ENCODE data around the gene C16orf87.
A peak's percentile ranks its signal among the peaks of the same experiment; 100 is the strongest.

The C16orf87 gene

GRCh38 chr16:46796764-46797269 lies 34.2 kb downstream of the C16orf87 start:
- no peak overlapping the region for H3K4me3 ChIP-seq (ENCODE audit: low read length)
- H3K4me1 ChIP-seq (ENCODE audit: control insufficient read depth, low read length), result peaks cover 15% of the 10 kb centered on the region
- H4K20me1 ChIP-seq (ENCODE audit: control insufficient read depth, insufficient read depth, low read depth, low read length), result no peaks in the 10 kb centered on the region
- H3F3A ChIP-seq (ENCODE audit: control insufficient read depth, insufficient read depth), result peaks cover 24% of the 10 kb centered on the region
- peaks cover 13% of the 10 kb centered on the region; the same call in 1 of the 2 replicates for H3K9me3 ChIP-seq (ENCODE audit: control insufficient read depth, insufficient read depth, low read length)
- peaks cover 31% of the 10 kb centered on the region for H3K79me2 ChIP-seq (ENCODE audit: control insufficient read depth, low read length)
- no peak overlapping the region for H3K27ac ChIP-seq (ENCODE audit: low read depth, low read length)
- no peaks in the 10 kb centered on the region for H3K27me3 ChIP-seq (ENCODE audit: control insufficient read depth, low read length)
- no peaks in the 10 kb centered on the region for H3K9me2 ChIP-seq (replicated peaks; ENCODE audit: control insufficient read depth, low read length)
- no peak for TF ChIP-seq EZH2phosphoT487 (IDR thresholded peaks at IDR 0.05; ENCODE audit: borderline replicate concordance, low read length)
- TF ChIP-seq, protein P1, sequence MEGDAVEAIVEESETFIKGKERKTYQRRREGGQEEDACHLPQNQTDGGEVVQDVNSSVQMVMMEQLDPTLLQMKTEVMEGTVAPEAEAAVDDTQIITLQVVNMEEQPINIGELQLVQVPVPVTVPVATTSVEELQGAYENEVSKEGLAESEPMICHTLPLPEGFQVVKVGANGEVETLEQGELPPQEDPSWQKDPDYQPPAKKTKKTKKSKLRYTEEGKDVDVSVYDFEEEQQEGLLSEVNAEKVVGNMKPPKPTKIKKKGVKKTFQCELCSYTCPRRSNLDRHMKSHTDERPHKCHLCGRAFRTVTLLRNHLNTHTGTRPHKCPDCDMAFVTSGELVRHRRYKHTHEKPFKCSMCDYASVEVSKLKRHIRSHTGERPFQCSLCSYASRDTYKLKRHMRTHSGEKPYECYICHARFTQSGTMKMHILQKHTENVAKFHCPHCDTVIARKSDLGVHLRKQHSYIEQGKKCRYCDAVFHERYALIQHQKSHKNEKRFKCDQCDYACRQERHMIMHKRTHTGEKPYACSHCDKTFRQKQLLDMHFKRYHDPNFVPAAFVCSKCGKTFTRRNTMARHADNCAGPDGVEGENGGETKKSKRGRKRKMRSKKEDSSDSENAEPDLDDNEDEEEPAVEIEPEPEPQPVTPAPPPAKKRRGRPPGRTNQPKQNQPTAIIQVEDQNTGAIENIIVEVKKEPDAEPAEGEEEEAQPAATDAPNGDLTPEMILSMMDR (IDR thresholded peaks at IDR 0.05; ENCODE audit: low read depth, low read length, poor library complexity, severe bottlenecking), result no peak
- H3K4me2 ChIP-seq (ENCODE audit: low read length), result no peak overlapping the region
- H3K36me3 ChIP-seq (ENCODE audit: control insufficient read depth, low read length), result peaks cover 50% of the 10 kb centered on the region

DNA sequence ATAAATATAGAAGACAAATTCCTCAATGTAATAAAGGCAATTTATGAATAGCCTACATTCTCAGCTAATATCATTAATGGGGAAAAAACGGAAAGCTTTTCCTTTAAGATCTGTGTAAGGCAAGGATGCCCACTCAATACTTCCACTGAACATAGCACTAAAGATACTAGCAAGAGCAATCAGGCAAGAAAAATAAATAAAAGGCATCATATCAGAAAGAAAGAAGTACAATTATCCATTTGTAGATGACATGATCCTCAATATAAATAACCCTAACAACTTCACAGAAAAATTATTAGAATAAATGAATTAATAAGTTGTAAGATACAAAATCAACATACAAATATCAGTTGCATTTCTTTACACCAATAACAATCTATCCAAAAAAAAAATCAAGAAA lies 37.1 kb downstream of the C16orf87 start:
- Histone ChIP-seq H3K9me3 (ENCODE audit: control insufficient read depth, insufficient read depth, low read length) (peaks cover 13% of the 10 kb centered on the region; the same call in 1 of the 2 replicates), H3K79me2 (ENCODE audit: control insufficient read depth, low read length) (peaks cover 39% of the 10 kb centered on the region), H4K20me1 (ENCODE audit: control insufficient read depth, insufficient read depth, low read depth, low read length) (no peaks in the 10 kb centered on the region), H3K27ac (ENCODE audit: low read depth, low read length) (no peak overlapping the region), H3K27me3 (ENCODE audit: control insufficient read depth, low read length) (no peaks in the 10 kb centered on the region), H3K4me2 (ENCODE audit: low read length) (no peak overlapping the region), H3K36me3 (ENCODE audit: control insufficient read depth, low read length) (peaks cover 43% of the 10 kb centered on the region), H3K4me1 (ENCODE audit: control insufficient read depth, low read length) (peaks cover 42% of the 10 kb centered on the region), H3F3A (ENCODE audit: control insufficient read depth, insufficient read depth) (peaks cover 41% of the 10 kb centered on the region), H3K9me2 (replicated peaks; ENCODE audit: control insufficient read depth, low read length) (no peaks in the 10 kb centered on the region), H3K4me3 (ENCODE audit: low read length) (no peak overlapping the region)
- TF ChIP-seq, protein P1 (IDR thresholded peaks at IDR 0.05; ENCODE audit: low read depth, low read length, poor library complexity, severe bottlenecking), result no peak
- no peak for TF ChIP-seq EZH2phosphoT487 (IDR thresholded peaks at IDR 0.05; ENCODE audit: borderline replicate concordance, low read length)

GRCh38 chr16:46790599-46791270 lies 40.2 kb downstream of the C16orf87 start:
- Histone ChIP-seq H3K4me2 (ENCODE audit: low read length) (peak overlapping the region; percentile 99), H3K27ac (ENCODE audit: low read depth, low read length) (peak overlapping the region; percentile 98), H3K4me3 (ENCODE audit: low read length) (peak overlapping the region; percentile 87), H3K27me3 (ENCODE audit: control insufficient read depth, low read length) (no peaks in the 10 kb centered on the region), H4K20me1 (ENCODE audit: control insufficient read depth, insufficient read depth, low read depth, low read length) (no peaks in the 10 kb centered on the region), H3K4me1 (ENCODE audit: control insufficient read depth, low read length) (peaks cover 70% of the 10 kb centered on the region), H3K36me3 (ENCODE audit: control insufficient read depth, low read length) (peaks cover 23% of the 10 kb centered on the region), H3K9me3 (ENCODE audit: control insufficient read depth, insufficient read depth, low read length) (peaks cover 10% of the 10 kb centered on the region; the same call in 1 of the 2 replicates), H3K79me2 (ENCODE audit: control insufficient read depth, low read length) (peaks cover 36% of the 10 kb centered on the region), H3K9me2 (replicated peaks; ENCODE audit: control insufficient read depth, low read length) (no peaks in the 10 kb centered on the region), H3F3A (ENCODE audit: control insufficient read depth, insufficient read depth) (peaks cover 60% of the 10 kb centered on the region)
- TF ChIP-seq, protein P1 (IDR thresholded peaks at IDR 0.05; ENCODE audit: low read depth, low read length, poor library complexity, severe bottlenecking), result no peak

All from DOHH2 (cell line).